Naive B cell (primary cell): ENCODE results near the gene PSME3. TPM values are rescaled to one million over a fixed set of nuclear protein-coding genes. Genes with fewer than 3 reads are reported as not detected.

Experiments used
- ATAC-seq, 2 donors: fragments of 150-1000 bp; cut with Tn5 transposase; 2 replicates each; pipeline ENCODE4 v1.10.0; 2021; ENCODE audit warnings: low read depth in 2 of 2, mild to moderate bottlenecking in 2 of 2, moderate library complexity in 2 of 2
- DNase-seq: peaks from one replicate; pipeline ENCODE4 v3.0.0; 2022
- H3K27ac Mint-ChIP-seq, 6 donors: one replicate each; pipeline ENCODE4 v1.8.0; 2020 to 2022; ENCODE audit warnings: mild to moderate bottlenecking in 6 of 6, mixed read lengths in 6 of 6, moderate library complexity in 5 of 6, inconsistent platforms in 2 of 6
- H3K27me3 Mint-ChIP-seq, 3 donors: one replicate each; pipeline ENCODE4 v1.8.0; 2021 to 2022; ENCODE audit warnings: mixed read lengths in 3 of 3, mild to moderate bottlenecking in 1 of 3
- H3K36me3 Mint-ChIP-seq, 2 donors: one replicate each; pipeline ENCODE4 v1.8.0; 2020 to 2022; ENCODE audit warnings: mixed read lengths in 2 of 2, inconsistent platforms in 1 of 2, mild to moderate bottlenecking in 1 of 2
- H3K4me1 Mint-ChIP-seq, 3 donors: one replicate each; pipeline ENCODE4 v1.8.0; 2020 to 2022; ENCODE audit warnings: mixed read lengths in 3 of 3, inconsistent platforms in 1 of 3, mild to moderate bottlenecking in 1 of 3, moderate library complexity in 1 of 3
- H3K4me3 Mint-ChIP-seq, 8 donors: one replicate each; pipeline ENCODE4 v1.8.0; 2020 to 2022; ENCODE audit warnings: mild to moderate bottlenecking in 8 of 8, mixed read lengths in 8 of 8, moderate library complexity in 8 of 8, inconsistent platforms in 2 of 8
- H3K9me3 Mint-ChIP-seq, 7 donors: one replicate each; pipeline ENCODE4 v1.8.0; 2020 to 2022; ENCODE audit warnings: mixed read lengths in 7 of 7, mild to moderate bottlenecking in 5 of 7, inconsistent platforms in 2 of 7, moderate library complexity in 1 of 7
- polyA plus RNA-seq, 6 donors: library from polyadenylated mRNA; unstranded; fragments of 300-500 nt; fragmentation: Illumina TruSeq; gene quantifications; one replicate each; pipeline ENCODE4 v1.2.3, GENCODE V29; 2021; ENCODE audit warnings: low read depth in 6 of 6

PSME3 gene
- polyA plus RNA-seq, 6 donors from 2014 or later = 92.2 to 148 (median 115) TPM

GRCh38 chr17:42830971-42831370 lies 2.2 kb upstream of the PSME3 start:
- Mint-ChIP-seq H3K27ac (peak overlapping the region in 3 of 6 donors; percentile 10 to 60 (median 44)), H3K4me3 (peak overlapping the region in 4 of 8 donors; percentile 21 to 97 (median 39)), H3K9me3 (no peaks in the 10 kb centered on the region), H3K36me3 (no peaks in the 10 kb centered on the region), H3K27me3 (no peaks in the 10 kb centered on the region), H3K4me1 (peaks cover 20 to 32% (median 25%) of the 10 kb centered on the region in 3 donors)
- ATAC-seq = no peak
- DNase-seq = no peak

GRCh38 chr17:42832213-42832933 lies 824 bp upstream of the PSME3 start:
- Mint-ChIP-seq H3K4me3 (peak overlapping the region; percentile 93 to 98 (median 97)), H3K36me3 (no peaks in the 10 kb centered on the region), H3K27ac (peak overlapping the region; percentile 99 to 100 (median 99)), H3K9me3 (no peaks in the 10 kb centered on the region), H3K27me3 (no peaks in the 10 kb centered on the region), H3K4me1 (peaks cover 20 to 32% (median 28%) of the 10 kb centered on the region in 3 donors)
- peak; percentile 5 to 7 for ATAC-seq
- DNase-seq = no peak

- Mint-ChIP-seq H3K27me3 (no peaks in the 10 kb centered on the region), H3K36me3 (peaks cover 3 to 6% of the 10 kb centered on the region in 2 donors), H3K9me3 (no peaks in the 10 kb centered on the region), H3K4me1 (peaks cover 26 to 32% (median 28%) of the 10 kb centered on the region in 3 donors), H3K4me3 (peak overlapping the region; percentile 93 to 98 (median 97)), H3K27ac (peak overlapping the region; percentile 95 to 100 (median 99))
- ATAC-seq = no peak
- no peak for DNase-seq
These were observed 698 bp downstream of the PSME3 start for GRCh38 chr17:42833767-42834422.

- peaks cover 28 to 32% (median 29%) of the 10 kb centered on the region in 3 donors for H3K4me1 Mint-ChIP-seq
- H3K27ac Mint-ChIP-seq = no peak overlapping the region
- H3K36me3 Mint-ChIP-seq = peaks cover 6 to 9% of the 10 kb centered on the region in 2 donors
- peak overlapping the region in 3 of 8 donors; percentile 22 to 97 (median 51) for H3K4me3 Mint-ChIP-seq
- H3K27me3 Mint-ChIP-seq = no peaks in the 10 kb centered on the region
- DNase-seq (no peak), ATAC-seq (no peak)
- no peaks in the 10 kb centered on the region for H3K9me3 Mint-ChIP-seq
These were observed 2.5 kb downstream of the PSME3 start for GRCh38 chr17:42835732-42836131.

- DNase-seq (no peak), ATAC-seq (no peak)
- Mint-ChIP-seq H3K9me3 (no peaks in the 10 kb centered on the region), H3K36me3 (peaks cover 6 to 18% of the 10 kb centered on the region in 2 donors), H3K27me3 (no peaks in the 10 kb centered on the region), H3K4me1 (peaks cover 6 to 11% (median 8%) of the 10 kb centered on the region in 3 donors), H3K4me3 (peak overlapping the region in 1 of 8 donors; percentile 42), H3K27ac (peak overlapping the region in 1 of 6 donors; percentile 83)
These were observed 8.9 kb downstream of the PSME3 start for GRCh38 chr17:42841975-42842685.

GRCh38 chr17:42843358-42843934 lies 10.2 kb downstream of the PSME3 start:
- H3K4me3 Mint-ChIP-seq = no peak overlapping the region
- no peaks in the 10 kb centered on the region for H3K27me3 Mint-ChIP-seq
- ATAC-seq (peak; percentile 48 to 53), DNase-seq (peak; percentile 27)
- H3K9me3 Mint-ChIP-seq = no peaks in the 10 kb centered on the region
- H3K27ac Mint-ChIP-seq = peak overlapping the region in 4 of 6 donors; percentile 13 to 49 (median 36)
- peaks cover 0 to 18% of the 10 kb centered on the region in 2 donors for H3K36me3 Mint-ChIP-seq
- peaks cover 4 to 11% (median 9%) of the 10 kb centered on the region in 3 donors for H3K4me1 Mint-ChIP-seq

- H3K27me3 Mint-ChIP-seq = no peaks in the 10 kb centered on the region
- ATAC-seq (no peak), DNase-seq (no peak)
- H3K36me3 Mint-ChIP-seq = peaks cover 0 to 11% of the 10 kb centered on the region in 2 donors
- H3K9me3 Mint-ChIP-seq = no peaks in the 10 kb centered on the region
- H3K27ac Mint-ChIP-seq = peak within 1 kb of the TSS in 4 of 6 donors; percentile 13 to 49 (median 41)
- no peak within 1 kb of the TSS for H3K4me3 Mint-ChIP-seq
- H3K4me1 Mint-ChIP-seq = peaks cover 0 to 11% (median 7%) of the 10 kb centered on the region in 3 donors
These were observed 11.1 kb downstream of the PSME3 start, which contains the start of gene AOC2 for GRCh38 chr17:42844271-42844670. Gene AOC2 (plus strand): TSS chr17:42844580. CDS start chr17:42844627, 47 bp downstream.

- H3K36me3 Mint-ChIP-seq = peaks cover 0 to 9% of the 10 kb centered on the region in 2 donors
- H3K27ac Mint-ChIP-seq = peak overlapping the region in 1 of 6 donors; percentile 49
- H3K4me3 Mint-ChIP-seq = no peak overlapping the region
- ATAC-seq = no peak
- no peaks in the 10 kb centered on the region for H3K27me3 Mint-ChIP-seq
- no peak for DNase-seq
- no peaks in the 10 kb centered on the region for H3K9me3 Mint-ChIP-seq
- H3K4me1 Mint-ChIP-seq = peaks cover 0 to 11% (median 7%) of the 10 kb centered on the region in 3 donors
These were observed 11.8 kb downstream of the PSME3 start for GRCh38 chr17:42844761-42845555.

GRCh38 chr17:42845556-42845917 lies 12.3 kb downstream of the PSME3 start:
- ATAC-seq (no peak), DNase-seq (no peak)
- H3K36me3 Mint-ChIP-seq = peaks cover 0 to 9% of the 10 kb centered on the region in 2 donors
- peaks cover 0 to 11% (median 7%) of the 10 kb centered on the region in 3 donors for H3K4me1 Mint-ChIP-seq
- H3K27ac Mint-ChIP-seq = peak overlapping the region in 3 of 6 donors; percentile 49 to 92 (median 65)
- no peaks in the 10 kb centered on the region for H3K27me3 Mint-ChIP-seq
- H3K4me3 Mint-ChIP-seq = no peak overlapping the region
- H3K9me3 Mint-ChIP-seq = no peaks in the 10 kb centered on the region

GRCh38 chr17:42845918-42846593 lies 12.9 kb downstream of the PSME3 start:
- peaks cover 0 to 11% (median 7%) of the 10 kb centered on the region in 3 donors for H3K4me1 Mint-ChIP-seq
- no peaks in the 10 kb centered on the region for H3K27me3 Mint-ChIP-seq
- H3K9me3 Mint-ChIP-seq = no peaks in the 10 kb centered on the region
- ATAC-seq (no peak), DNase-seq (no peak)
- peak overlapping the region in 3 of 6 donors; percentile 54 to 92 (median 61) for H3K27ac Mint-ChIP-seq
- peaks cover 0 to 9% of the 10 kb centered on the region in 2 donors for H3K36me3 Mint-ChIP-seq
- H3K4me3 Mint-ChIP-seq = peak overlapping the region in 1 of 8 donors; percentile 4

- H3K4me3 Mint-ChIP-seq = no peak overlapping the region
- ATAC-seq (no peak), DNase-seq (no peak)
- peaks cover 0 to 9% of the 10 kb centered on the region in 2 donors for H3K36me3 Mint-ChIP-seq
- no peaks in the 10 kb centered on the region for H3K27me3 Mint-ChIP-seq
- H3K9me3 Mint-ChIP-seq = no peaks in the 10 kb centered on the region
- H3K4me1 Mint-ChIP-seq = peaks cover 0 to 11% (median 7%) of the 10 kb centered on the region in 3 donors
- peak overlapping the region in 1 of 6 donors; percentile 70 for H3K27ac Mint-ChIP-seq
These were observed 13.5 kb downstream of the PSME3 start for GRCh38 chr17:42846594-42847280.
